SU-DHL-6 (cell line): Measurements from ENCODE around the gene TAX1BP1.

Experiments used
- CTCF ChIP-seq: fragments of 200-600 bp; sonication (generic); IDR thresholded peaks from one replicate; pipeline ENCODE4 v1.5.1; 2017; ENCODE audit warnings: antibody characterized with exemption, mild to moderate bottlenecking, low read length, moderate library complexity; ENCODE audit not compliant: insufficient read depth, poor library complexity, severe bottlenecking
- EZH2phosphoT487 ChIP-seq: fragments of 200-600 bp; sonication (generic), shearing (Covaris generic); conservative IDR thresholded peaks from 2 replicates; pipeline ENCODE4 v1.6.1; 2018; ENCODE audit warnings: mild to moderate bottlenecking, antibody characterized with exemption, low read length, moderate library complexity, mixed read lengths

DNA sequence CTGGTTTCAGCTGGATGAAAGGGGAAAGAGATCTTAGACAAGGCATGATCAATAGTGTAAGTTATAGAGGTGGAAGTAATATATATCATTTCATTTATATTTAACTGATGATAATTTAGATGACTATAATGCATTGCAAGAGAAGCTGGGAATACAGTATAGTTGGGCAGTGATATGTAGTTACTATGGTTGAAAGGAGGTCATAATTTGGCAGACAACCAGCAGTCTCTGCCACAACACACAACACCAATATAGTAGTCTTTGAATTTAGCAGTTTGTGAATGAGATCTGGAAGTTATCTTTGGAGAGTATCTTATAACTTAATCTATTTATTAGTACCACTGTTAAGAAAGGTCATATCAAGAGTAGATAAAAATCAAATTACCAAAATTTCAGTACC is 39.9 kb downstream of the TAX1BP1 start:
- TF ChIP-seq CTCF: no peak
- TF ChIP-seq EZH2phosphoT487: no peak
